GM12878 (cell line): ENCODE data around the gene PTPN5. TPM values are rescaled to one million over a fixed set of nuclear protein-coding genes. Genes with fewer than 3 reads are reported as not detected.

Source experiments
- BACH1 ChIP-seq: fragments of 450-650 bp; IDR thresholded peaks from 2 replicates; pipeline ENCODE4 v1.6.1; 2017; ENCODE audit warnings: mild to moderate bottlenecking, borderline replicate concordance
- BHLHE40 ChIP-seq, 2 experiments: fragments of 450-650 bp in 1 of 2; IDR thresholded peaks; 2 replicates each; pipeline ENCODE4 v1.6.1; 2011 to 2017; ENCODE audit warnings: low read depth in 2 of 2, borderline replicate concordance in 1 of 2, improper control_type of control experiment in 1 of 2, low read length in 1 of 2, mild to moderate bottlenecking in 1 of 2
- CBFB ChIP-seq: IDR thresholded peaks from 2 replicates; pipeline ENCODE4 v1.6.1; 2016; ENCODE audit warnings: antibody characterized with exemption, low read depth
- CBX5 ChIP-seq: sonication (generic); IDR thresholded peaks from 2 replicates; pipeline ENCODE4 v1.6.1; 2016; ENCODE audit warnings: low read depth, moderate library complexity, mild to moderate bottlenecking, inconsistent platforms
- CHD2 ChIP-seq: IDR thresholded peaks from 2 replicates; pipeline ENCODE4 v1.6.1; 2011; ENCODE audit warnings: low read depth, low read length, improper control_type of control experiment, borderline replicate concordance
- CREM ChIP-seq: IDR thresholded peaks from 2 replicates; pipeline ENCODE4 v1.6.1; 2014; ENCODE audit warnings: antibody characterized with exemption, low read depth
- FOXK2 ChIP-seq: fragments of 450-650 bp; IDR thresholded peaks from 2 replicates; pipeline ENCODE4 v1.6.1; 2017; ENCODE audit warnings: mild to moderate bottlenecking, moderate library complexity
- GATAD2B ChIP-seq: fragments of 450-650 bp; conservative IDR thresholded peaks from 2 replicates; pipeline ENCODE4 v1.6.1; 2017; ENCODE audit warnings: low read depth, mild to moderate bottlenecking, moderate library complexity
- HCFC1 ChIP-seq: fragments of 150-350 bp; IDR thresholded peaks from 2 replicates; pipeline ENCODE4 v1.6.1; 2014; ENCODE audit warnings: low read length
- IKZF2 ChIP-seq, 2 experiments: fragments of 450-650 bp; IDR thresholded peaks; 2 replicates each; pipeline ENCODE4 v1.6.1; 2017; ENCODE audit warnings: mild to moderate bottlenecking in 2 of 2, moderate library complexity in 2 of 2
- NBN ChIP-seq: fragments of 450-650 bp; IDR thresholded peaks from 2 replicates; pipeline ENCODE4 v1.6.1; 2016
- NFYB ChIP-seq: IDR thresholded peaks from 2 replicates; pipeline ENCODE4 v1.6.1; 2011; ENCODE audit warnings: low read depth, mild to moderate bottlenecking, low read length, improper control_type of control experiment, moderate library complexity; ENCODE audit not compliant: insufficient read depth
- NRF1 ChIP-seq: conservative IDR thresholded peaks from 2 replicates; pipeline ENCODE4 v1.6.1; 2011; ENCODE audit warnings: mild to moderate bottlenecking, low read depth, low read length, improper control_type of control experiment
- POU2F2 ChIP-seq: IDR thresholded peaks from 3 replicates; pipeline ENCODE4 v1.6.1; 2011; ENCODE audit warnings: low read depth, mild to moderate bottlenecking, low read length, borderline replicate concordance
- RAD21 ChIP-seq: IDR thresholded peaks from 2 replicates; pipeline ENCODE4 v1.6.1; 2011; ENCODE audit warnings: mild to moderate bottlenecking, low read depth, low read length, moderate library complexity; ENCODE audit not compliant: insufficient read depth
- RFX5 ChIP-seq: IDR thresholded peaks from 2 replicates; pipeline ENCODE4 v1.6.1; 2011; ENCODE audit warnings: low read depth, low read length, improper control_type of control experiment
- SMARCA5 ChIP-seq: fragments of 450-650 bp; IDR thresholded peaks from 2 replicates; pipeline ENCODE4 v1.6.1; 2017; ENCODE audit warnings: mild to moderate bottlenecking
- SREBF2 ChIP-seq: IDR thresholded peaks from 2 replicates; pipeline ENCODE4 v1.6.1; 2012; ENCODE audit warnings: mild to moderate bottlenecking, low read length
- STAT3 ChIP-seq: IDR thresholded peaks from 2 replicates; pipeline ENCODE4 v1.6.1; 2011; ENCODE audit warnings: low read depth, low read length, improper control_type of control experiment
- ZBED1 ChIP-seq: IDR thresholded peaks from 2 replicates; pipeline ENCODE4 v1.6.1; 2016; ENCODE audit warnings: borderline replicate concordance
- ZNF622 ChIP-seq: fragments of 450-650 bp; IDR thresholded peaks from 2 replicates; pipeline ENCODE4 v1.6.1; 2017; ENCODE audit warnings: mild to moderate bottlenecking, inconsistent platforms
- polyA plus RNA-seq, 11 experiments: library from polyadenylated mRNA; depleted of rRNA in 4 of 11; unstranded in 6 of 11; stranded (reverse) in 5 of 11; fragments of >200 nt; fragmentation: Nextera tagmentation in 4 of 11; fragmentation: Illumina TruSeq in 1 of 11; extraction: Ambion mirVana in 4 of 11; extraction: Trizol in 1 of 11; gene quantifications; 1 replicate in 1 of 11; 2 replicates in 10 of 11; pipeline versions ENCODE4 v1.2.1 to v1.2.3, GENCODE V29; 2011 to 2016; ENCODE audit warnings: inconsistent platforms in 2 of 11, missing spikeins in 2 of 11, low read depth in 1 of 11
- total RNA-seq, 4 experiments: library from RNA; depleted of rRNA in 3 of 4; stranded (reverse); fragments of >200 nt in 3 of 4; fragmentation: Illumina TruSeq in 1 of 4; extraction: Trizol in 1 of 4; gene quantifications; 2 replicates each; pipeline versions ENCODE4 v1.2.1 to v1.2.3, GENCODE V29; 2013 to 2021
- TF ChIP-seq, protein P1 (sequence below): fragments of 450-650 bp; IDR thresholded peaks from 2 replicates; pipeline ENCODE4 v1.6.1; 2016; ENCODE audit warnings: mild to moderate bottlenecking, moderate library complexity, borderline replicate concordance
- TF ChIP-seq, protein P2 (sequence below): IDR thresholded peaks from 2 replicates; pipeline ENCODE4 v1.6.1; 2012; ENCODE audit warnings: mild to moderate bottlenecking, low read depth, low read length
- TF ChIP-seq, protein P3 (sequence below): IDR thresholded peaks from 2 replicates; pipeline ENCODE4 v1.6.1; 2011; ENCODE audit warnings: low read depth, low read length, improper control_type of control experiment, borderline replicate concordance

Gene PTPN5
- total and polyA plus RNA-seq, 10 of the 15 experiments (the other 5 are each of a cell fraction or from before 2014, with no cell fraction given) = 0.04 to 0.06 (median 0.05) TPM; not detected in 7

DNA sequence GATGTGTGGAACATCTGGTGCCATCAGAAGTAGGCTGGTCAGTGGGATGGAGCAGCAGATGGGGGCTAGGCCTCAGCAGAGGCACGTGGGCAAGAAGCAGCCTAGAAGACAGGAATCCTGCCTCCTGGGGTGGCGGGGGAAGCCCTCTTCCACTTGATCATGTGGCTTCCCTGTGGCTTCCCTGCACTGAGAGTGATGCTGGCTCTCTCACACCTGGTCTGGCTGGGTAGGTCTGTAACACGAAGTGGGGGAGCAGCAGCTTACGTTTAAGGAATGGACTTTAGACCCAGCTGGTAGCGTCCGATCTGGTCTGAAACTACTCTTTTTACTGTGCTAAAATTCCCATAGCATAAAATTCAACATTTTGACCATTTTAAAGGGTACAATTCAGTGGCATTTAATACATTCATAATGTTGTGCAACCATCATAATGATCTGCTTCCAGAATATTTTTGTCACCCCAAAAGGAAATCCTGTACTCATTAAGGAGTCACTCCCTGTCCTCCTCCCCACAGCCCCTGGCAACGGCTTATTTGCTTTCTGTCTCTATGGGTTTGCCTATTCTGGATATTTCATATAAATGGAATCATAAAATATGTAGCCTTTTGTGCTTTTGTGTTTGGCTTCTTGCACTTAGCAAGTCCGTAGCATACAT, 21.7 kb downstream of the PTPN5 start (continued):
- TF ChIP-seq STAT3 (no peak), CHD2 (peak; percentile 85), NFYB (no peak), NRF1 (no peak), BHLHE40 (IDR thresholded peaks at IDR 0.05; ENCODE audit: borderline replicate concordance in 1 of 2, low read depth in 2 of 2, low read length in 1 of 2) (peak; percentile 70 to 91; a peak in 3 of 4 replicates), POU2F2 (peak; percentile 43; the same call in 1 of the 3 replicates), BACH1 (peak; percentile 85; the same call in 1 of the 2 replicates), ZBED1 (peak; percentile 37; the same call in 1 of the 2 replicates), NBN (peak; percentile 81; the same call in 1 of the 2 replicates), IKZF2 (IDR thresholded peaks at IDR 0.05) (peak; percentile 96), GATAD2B (peak; percentile 81), FOXK2 (no peak), HCFC1 (no peak), CREM (peak; percentile 75), ZNF622 (no peak), SREBF2 (no peak), RFX5 (no peak), CBX5 (no peak), RAD21 (no peak), CBFB (0 out of 2 replicates have a peak, but pooled peaks have one; percentile 18), SMARCA5 (peak; percentile 54; the same call in 1 of the 2 replicates)
- TF ChIP-seq, protein P1, sequence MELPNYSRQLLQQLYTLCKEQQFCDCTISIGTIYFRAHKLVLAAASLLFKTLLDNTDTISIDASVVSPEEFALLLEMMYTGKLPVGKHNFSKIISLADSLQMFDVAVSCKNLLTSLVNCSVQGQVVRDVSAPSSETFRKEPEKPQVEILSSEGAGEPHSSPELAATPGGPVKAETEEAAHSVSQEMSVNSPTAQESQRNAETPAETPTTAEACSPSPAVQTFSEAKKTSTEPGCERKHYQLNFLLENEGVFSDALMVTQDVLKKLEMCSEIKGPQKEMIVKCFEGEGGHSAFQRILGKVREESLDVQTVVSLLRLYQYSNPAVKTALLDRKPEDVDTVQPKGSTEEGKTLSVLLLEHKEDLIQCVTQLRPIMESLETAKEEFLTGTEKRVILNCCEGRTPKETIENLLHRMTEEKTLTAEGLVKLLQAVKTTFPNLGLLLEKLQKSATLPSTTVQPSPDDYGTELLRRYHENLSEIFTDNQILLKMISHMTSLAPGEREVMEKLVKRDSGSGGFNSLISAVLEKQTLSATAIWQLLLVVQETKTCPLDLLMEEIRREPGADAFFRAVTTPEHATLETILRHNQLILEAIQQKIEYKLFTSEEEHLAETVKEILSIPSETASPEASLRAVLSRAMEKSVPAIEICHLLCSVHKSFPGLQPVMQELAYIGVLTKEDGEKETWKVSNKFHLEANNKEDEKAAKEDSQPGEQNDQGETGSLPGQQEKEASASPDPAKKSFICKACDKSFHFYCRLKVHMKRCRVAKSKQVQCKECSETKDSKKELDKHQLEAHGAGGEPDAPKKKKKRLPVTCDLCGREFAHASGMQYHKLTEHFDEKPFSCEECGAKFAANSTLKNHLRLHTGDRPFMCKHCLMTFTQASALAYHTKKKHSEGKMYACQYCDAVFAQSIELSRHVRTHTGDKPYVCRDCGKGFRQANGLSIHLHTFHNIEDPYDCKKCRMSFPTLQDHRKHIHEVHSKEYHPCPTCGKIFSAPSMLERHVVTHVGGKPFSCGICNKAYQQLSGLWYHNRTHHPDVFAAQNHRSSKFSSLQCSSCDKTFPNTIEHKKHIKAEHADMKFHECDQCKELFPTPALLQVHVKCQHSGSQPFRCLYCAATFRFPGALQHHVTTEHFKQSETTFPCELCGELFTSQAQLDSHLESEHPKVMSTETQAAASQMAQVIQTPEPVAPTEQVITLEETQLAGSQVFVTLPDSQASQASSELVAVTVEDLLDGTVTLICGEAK = no peak
- TF ChIP-seq, protein P2, sequence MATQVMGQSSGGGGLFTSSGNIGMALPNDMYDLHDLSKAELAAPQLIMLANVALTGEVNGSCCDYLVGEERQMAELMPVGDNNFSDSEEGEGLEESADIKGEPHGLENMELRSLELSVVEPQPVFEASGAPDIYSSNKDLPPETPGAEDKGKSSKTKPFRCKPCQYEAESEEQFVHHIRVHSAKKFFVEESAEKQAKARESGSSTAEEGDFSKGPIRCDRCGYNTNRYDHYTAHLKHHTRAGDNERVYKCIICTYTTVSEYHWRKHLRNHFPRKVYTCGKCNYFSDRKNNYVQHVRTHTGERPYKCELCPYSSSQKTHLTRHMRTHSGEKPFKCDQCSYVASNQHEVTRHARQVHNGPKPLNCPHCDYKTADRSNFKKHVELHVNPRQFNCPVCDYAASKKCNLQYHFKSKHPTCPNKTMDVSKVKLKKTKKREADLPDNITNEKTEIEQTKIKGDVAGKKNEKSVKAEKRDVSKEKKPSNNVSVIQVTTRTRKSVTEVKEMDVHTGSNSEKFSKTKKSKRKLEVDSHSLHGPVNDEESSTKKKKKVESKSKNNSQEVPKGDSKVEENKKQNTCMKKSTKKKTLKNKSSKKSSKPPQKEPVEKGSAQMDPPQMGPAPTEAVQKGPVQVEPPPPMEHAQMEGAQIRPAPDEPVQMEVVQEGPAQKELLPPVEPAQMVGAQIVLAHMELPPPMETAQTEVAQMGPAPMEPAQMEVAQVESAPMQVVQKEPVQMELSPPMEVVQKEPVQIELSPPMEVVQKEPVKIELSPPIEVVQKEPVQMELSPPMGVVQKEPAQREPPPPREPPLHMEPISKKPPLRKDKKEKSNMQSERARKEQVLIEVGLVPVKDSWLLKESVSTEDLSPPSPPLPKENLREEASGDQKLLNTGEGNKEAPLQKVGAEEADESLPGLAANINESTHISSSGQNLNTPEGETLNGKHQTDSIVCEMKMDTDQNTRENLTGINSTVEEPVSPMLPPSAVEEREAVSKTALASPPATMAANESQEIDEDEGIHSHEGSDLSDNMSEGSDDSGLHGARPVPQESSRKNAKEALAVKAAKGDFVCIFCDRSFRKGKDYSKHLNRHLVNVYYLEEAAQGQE = no peak
- TF ChIP-seq, protein P3, sequence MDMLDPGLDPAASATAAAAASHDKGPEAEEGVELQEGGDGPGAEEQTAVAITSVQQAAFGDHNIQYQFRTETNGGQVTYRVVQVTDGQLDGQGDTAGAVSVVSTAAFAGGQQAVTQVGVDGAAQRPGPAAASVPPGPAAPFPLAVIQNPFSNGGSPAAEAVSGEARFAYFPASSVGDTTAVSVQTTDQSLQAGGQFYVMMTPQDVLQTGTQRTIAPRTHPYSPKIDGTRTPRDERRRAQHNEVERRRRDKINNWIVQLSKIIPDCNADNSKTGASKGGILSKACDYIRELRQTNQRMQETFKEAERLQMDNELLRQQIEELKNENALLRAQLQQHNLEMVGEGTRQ = peak; percentile 61; the same call in 1 of the 2 replicates
